Gastrocnemius medialis (tissue), 4 donors: ENCODE results near the gene RIMBP2. TPM values are rescaled to one million over a fixed set of nuclear protein-coding genes. Genes with fewer than 3 reads are reported as not detected.

Experiments used
- ATAC-seq, 2 donors: fragments of 150-250 bp; one replicate each; pipeline ENCODE4 v1.9.1; 2016
- DNase-seq, 2 donors: peaks; one replicate each; pipeline ENCODE4 v3.0.0-alpha.2; 2019
- H3K27ac ChIP-seq, 4 donors: fragments of 200-600 bp; sonication (generic); 1 replicate in 1 of 4; 2 replicates in 3 of 4; pipeline ENCODE4 v1.5.1; 2016 to 2018; ENCODE audit warnings: mild to moderate bottlenecking in 2 of 4, moderate library complexity in 1 of 4
- H3K27me3 ChIP-seq, 3 donors: fragments of 200-600 bp; sonication (generic) in 2 of 3; 1 replicate in 1 of 3; 2 replicates in 2 of 3; pipeline versions ENCODE4 v1.5.1 to v1.6.0; 2016 to 2019; ENCODE audit warnings: mild to moderate bottlenecking in 1 of 3, moderate library complexity in 1 of 3
- H3K36me3 ChIP-seq, 2 donors: fragments of 200-600 bp; sonication (generic) in 1 of 2; one replicate each; pipeline ENCODE4 v1.5.1; 2017 to 2018
- H3K4me1 ChIP-seq, 2 donors: fragments of 200-600 bp; sonication (generic) in 1 of 2; one replicate each; pipeline ENCODE4 v1.5.1; 2016 to 2017; ENCODE audit warnings: mild to moderate bottlenecking in 2 of 2
- H3K4me3 ChIP-seq, 4 donors: fragments of 200-600 bp; sonication (generic) in 3 of 4; 1 replicate in 1 of 4; 2 replicates in 3 of 4; pipeline ENCODE4 v1.5.1; 2016 to 2019; ENCODE audit warnings: mild to moderate bottlenecking in 2 of 4
- H3K9me3 ChIP-seq, 3 donors: fragments of 200-600 bp; sonication (generic) in 2 of 3; 1 replicate in 1 of 3; 2 replicates in 2 of 3; pipeline ENCODE4 v1.5.1; 2016 to 2019
- CTCF ChIP-seq, 5 experiments: fragments of 450-650 bp in 3 of 5; fragments of 200-600 bp in 2 of 5; sonication (generic) in 2 of 5; IDR thresholded peaks in 4 of 5; conservative IDR thresholded peaks in 1 of 5; 1 replicate in 4 of 5; 2 replicates in 1 of 5; pipeline ENCODE4 v1.5.1; 2016 to 2019; ENCODE audit warnings: antibody characterized with exemption in 5 of 5, mild to moderate bottlenecking in 3 of 5, moderate library complexity in 3 of 5
- POLR2A ChIP-seq, 2 donors: fragments of 450-650 bp; IDR thresholded peaks; one replicate each; pipeline ENCODE4 v1.6.1; 2017; ENCODE audit warnings: antibody characterized with exemption in 2 of 2, mild to moderate bottlenecking in 2 of 2, moderate library complexity in 2 of 2
- in situ Hi-C, 4 donors: fragments of 200-750 bp; cut with MboI; loops; one replicate each; pipeline versions ENCODE4 v1.15.0 to v1.8.0; 2017; ENCODE audit warnings: low sequenced_read_pairs in 4 of 4
- intact Hi-C: fragments of 100-400 bp; cut with DNase I; formaldehyde crosslinking; loops from one replicate; pipeline ENCODE4 v1.15.1; 2023; ENCODE audit warnings: low total_unique reads
- total RNA-seq, 4 donors: library from RNA; depleted of rRNA; stranded (reverse); fragments of >200 nt; gene quantifications; one replicate each; pipeline versions ENCODE4 v1.1.0 to v1.2.3, GENCODE V29; 2016

RIMBP2 gene
- total RNA-seq, 4 donors from 2014 or later: 0.76 to 2.2 (median 1.2) TPM; not detected in 1

DNA sequence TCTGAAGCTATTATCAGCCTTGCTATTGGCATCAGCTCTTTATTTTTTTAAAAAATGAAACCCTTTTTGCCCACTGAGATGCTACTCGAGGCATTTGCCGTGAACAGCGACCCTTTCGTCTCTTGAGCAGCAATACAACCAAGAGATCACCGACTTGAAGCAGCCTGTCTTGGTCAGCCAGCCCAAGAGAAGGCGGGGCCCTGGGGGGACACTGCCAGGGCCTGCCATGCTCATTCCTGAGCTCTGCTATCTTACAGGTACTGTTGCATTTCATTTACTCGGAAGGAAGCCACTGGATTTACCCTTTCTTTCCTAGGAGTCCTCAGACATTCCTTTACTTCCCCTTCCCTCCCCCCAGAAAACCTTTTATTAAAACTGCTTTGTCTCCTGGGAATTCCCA is 361.7 kb downstream of the RIMBP2 start:
- intact Hi-C loops (no loop called here), in situ Hi-C loops (no loop called here)
- ATAC-seq (no peak), DNase-seq (no peak)
- Histone ChIP-seq H3K36me3 (no peaks in the 10 kb centered on the region), H3K27ac (no peak overlapping the region), H3K27me3 (peaks cover 0 to 35% (median 23%) of the 10 kb centered on the region in 3 donors), H3K9me3 (no peaks in the 10 kb centered on the region), H3K4me3 (no peak overlapping the region), H3K4me1 (no peaks in the 10 kb centered on the region)
- TF ChIP-seq POLR2A (IDR thresholded peaks at IDR 0.05) (no peak), CTCF (IDR thresholded peaks at IDR 0.05 in 4 of 5, conservative IDR thresholded peaks at IDR 0.05 in 1 of 5) (no peak)

- Histone ChIP-seq H3K4me1 (no peaks in the 10 kb centered on the region), H3K36me3 (no peaks in the 10 kb centered on the region), H3K4me3 (no peak overlapping the region), H3K9me3 (no peaks in the 10 kb centered on the region), H3K27me3 (peaks cover 0 to 29% (median 17%) of the 10 kb centered on the region in 3 donors), H3K27ac (no peak overlapping the region)
- TF ChIP-seq CTCF (IDR thresholded peaks at IDR 0.05 in 4 of 5, conservative IDR thresholded peaks at IDR 0.05 in 1 of 5): no peak
- TF ChIP-seq POLR2A (IDR thresholded peaks at IDR 0.05): no peak
- no peak for DNase-seq
- intact Hi-C loops (no loop called here), in situ Hi-C loops (no loop called here)
- no peak for ATAC-seq
Observed at GRCh38 chr12:130353081-130353480, 363.0 kb downstream of the RIMBP2 start.

DNA sequence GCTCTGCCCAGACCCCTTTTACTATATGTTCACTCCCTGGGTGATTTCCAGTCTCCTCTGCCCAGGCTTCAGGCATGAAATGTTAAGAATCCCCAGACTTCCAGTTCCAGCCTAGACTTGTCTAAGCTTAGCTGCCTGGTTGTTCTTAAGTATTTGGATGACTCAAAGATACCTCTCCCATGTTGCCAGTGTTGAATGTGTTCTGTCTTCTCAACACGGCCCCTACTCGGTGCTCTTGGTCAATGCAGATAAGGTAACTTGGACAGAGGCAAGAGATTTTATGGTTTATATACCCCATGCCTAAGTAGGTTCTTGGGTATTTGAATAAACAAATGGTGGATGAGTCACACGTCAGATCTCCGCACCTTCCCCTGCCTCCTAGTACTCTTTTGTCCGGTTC is 364.8 kb downstream of the RIMBP2 start:
- no peaks in the 10 kb centered on the region for H3K36me3 ChIP-seq
- DNase-seq: no peak
- H3K4me1 ChIP-seq: no peaks in the 10 kb centered on the region
- peaks cover 0 to 17% (median 5%) of the 10 kb centered on the region in 3 donors for H3K27me3 ChIP-seq
- intact Hi-C loops (no loop called here), in situ Hi-C loops (no loop called here)
- TF ChIP-seq CTCF (IDR thresholded peaks at IDR 0.05 in 4 of 5, conservative IDR thresholded peaks at IDR 0.05 in 1 of 5) (no peak), POLR2A (IDR thresholded peaks at IDR 0.05) (no peak)
- no peak for ATAC-seq
- H3K9me3 ChIP-seq: no peaks in the 10 kb centered on the region
- H3K4me3 ChIP-seq: no peak overlapping the region
- H3K27ac ChIP-seq: no peak overlapping the region

- Histone ChIP-seq H3K27me3 (peaks cover 0 to 16% (median 3%) of the 10 kb centered on the region in 3 donors), H3K4me3 (no peak overlapping the region), H3K4me1 (no peaks in the 10 kb centered on the region), H3K36me3 (no peaks in the 10 kb centered on the region), H3K27ac (no peak overlapping the region), H3K9me3 (no peaks in the 10 kb centered on the region)
- ATAC-seq (no peak), DNase-seq (no peak)
- intact Hi-C loops (no loop called here), in situ Hi-C loops (no loop called here)
- TF ChIP-seq POLR2A (IDR thresholded peaks at IDR 0.05) (no peak), CTCF (IDR thresholded peaks at IDR 0.05 in 4 of 5, conservative IDR thresholded peaks at IDR 0.05 in 1 of 5) (no peak)
Observed at GRCh38 chr12:130350715-130351114, 365.4 kb downstream of the RIMBP2 start.

DNA sequence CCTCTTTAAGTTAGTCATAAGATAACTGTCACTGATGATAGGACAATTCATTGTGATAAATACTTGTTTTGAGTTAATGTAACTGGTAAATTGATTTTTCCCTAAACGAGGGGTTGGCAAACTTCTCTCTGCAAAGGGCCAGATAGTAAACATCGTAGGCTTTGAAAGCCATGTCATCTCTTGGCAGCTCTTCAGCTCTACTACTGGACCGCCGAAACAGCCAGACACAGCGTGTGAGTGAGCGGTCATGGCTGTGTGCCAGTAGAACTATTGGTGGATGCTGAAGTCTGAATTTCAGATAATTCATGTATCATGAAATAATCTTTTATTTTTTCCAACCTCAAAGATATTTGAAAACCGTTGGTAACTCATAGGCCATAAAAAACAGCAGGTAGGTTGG is 368.5 kb downstream of the RIMBP2 start:
- Histone ChIP-seq H3K27ac (no peak overlapping the region), H3K27me3 (peaks cover 0 to 9% (median 3%) of the 10 kb centered on the region in 3 donors), H3K36me3 (no peaks in the 10 kb centered on the region), H3K9me3 (no peaks in the 10 kb centered on the region), H3K4me3 (no peak overlapping the region), H3K4me1 (no peaks in the 10 kb centered on the region)
- intact Hi-C loops: no loop called here
- no peak for DNase-seq
- no peak for ATAC-seq
- no peak for TF ChIP-seq POLR2A (IDR thresholded peaks at IDR 0.05)
- TF ChIP-seq CTCF (IDR thresholded peaks at IDR 0.05 in 4 of 5, conservative IDR thresholded peaks at IDR 0.05 in 1 of 5): no peak
- in situ Hi-C loops: loop anchor here in 1 of 4 donors (10.0 kb wide), 1 partner anchor 313 kb away; no protein-coding TSS in a partner anchor
